PC-9 (cell line): Measurements from ENCODE around the gene KIAA1958. TPM values are rescaled to one million over a fixed set of nuclear protein-coding genes. Genes with fewer than 3 reads are reported as not detected.

ENCODE experiments used
- BruUV-seq: library from RNA; stranded (reverse); fragments of 400-500 nt; replicated peaks from 2 replicates; lab custom pipeline; 2021; lab: Mats Ljungman, UMichigan
- CTCF ChIA-PET: fragments of 300-600 bp; sonication (Branson Sonifier 250); formaldehyde crosslinking; loops from one replicate; lab custom pipeline; 2022; ENCODE audit warnings: antibody characterized with exemption; lab: Charles Lee
- POLR2A ChIA-PET: fragments of 300-600 bp; sonication (Branson Sonifier 250); formaldehyde crosslinking; loops from one replicate; lab custom pipeline; 2022; ENCODE audit warnings: antibody characterized with exemption; ENCODE audit not compliant: unreplicated experiment; lab: Charles Lee
- DNase-seq, 2 experiments: peaks; one replicate each; pipeline versions ENCODE4 v3.0.0 to v3.0.0-alpha.2; 2015 to 2022; ENCODE audit warnings: mixed read lengths in 1 of 2
- H2AFZ ChIP-seq: fragments of 200-600 bp; sonication (generic); 2 replicates; pipeline ENCODE4 v1.8.1; 2017; ENCODE audit warnings: antibody characterized with exemption
- H3F3A ChIP-seq: fragments of 200-600 bp; sonication (generic); 2 replicates; pipeline ENCODE4 v1.8.1; 2017; ENCODE audit warnings: antibody characterized with exemption, mild to moderate bottlenecking, low read depth; ENCODE audit not compliant: insufficient read depth
- H3K27ac ChIP-seq: fragments of 200-600 bp; sonication (generic); 2 replicates; pipeline ENCODE4 v1.6.1; 2016; ENCODE audit warnings: mixed run types
- H3K27me3 ChIP-seq: fragments of 200-600 bp; sonication (generic); 2 replicates; pipeline ENCODE4 v1.6.1; 2016; ENCODE audit warnings: low read depth, mixed run types; ENCODE audit not compliant: insufficient read depth
- H3K36me3 ChIP-seq: fragments of 200-600 bp; sonication (generic); 2 replicates; pipeline ENCODE4 v1.6.1; 2016; ENCODE audit warnings: low read depth, mixed run types
- H3K4me1 ChIP-seq: fragments of 200-600 bp; sonication (generic); replicated peaks from 2 replicates; pipeline ENCODE4 v1.6.1; 2016; ENCODE audit warnings: mixed run types; ENCODE audit not compliant: insufficient read depth
- H3K4me2 ChIP-seq: fragments of 200-600 bp; sonication (generic); 2 replicates; pipeline ENCODE4 v1.6.1; 2017; ENCODE audit warnings: mixed run types
- H3K4me3 ChIP-seq: fragments of 200-600 bp; sonication (generic); 2 replicates; pipeline ENCODE4 v1.6.1; 2016; ENCODE audit warnings: mixed run types
- H3K79me2 ChIP-seq: fragments of 200-600 bp; sonication (generic); 2 replicates; pipeline ENCODE4 v1.6.1; 2017; ENCODE audit warnings: low read depth, mixed run types
- H3K9me2 ChIP-seq: fragments of 200-600 bp; sonication (generic); 2 replicates; pipeline ENCODE4 v1.8.1; 2017; ENCODE audit warnings: mild to moderate bottlenecking; ENCODE audit not compliant: insufficient read depth
- H3K9me3 ChIP-seq: fragments of 200-600 bp; sonication (generic); 2 replicates; pipeline ENCODE4 v1.8.1; 2016; ENCODE audit warnings: low read depth; ENCODE audit not compliant: insufficient read depth
- H4K20me1 ChIP-seq: fragments of 200-600 bp; sonication (generic); 2 replicates; pipeline ENCODE4 v1.8.1; 2017; ENCODE audit not compliant: insufficient read depth
- EZH2 ChIP-seq: fragments of 200-600 bp; sonication (generic); IDR thresholded peaks from 2 replicates; pipeline ENCODE4 v1.8.0; 2017; ENCODE audit warnings: antibody characterized with exemption, low read depth
- intact Hi-C: fragments of 100-400 bp; cut with micrococcal nuclease; formaldehyde crosslinking; loops from one replicate; pipeline ENCODE4 v1.10.0; 2022; ENCODE audit not compliant: unreplicated experiment
- total RNA-seq: library from RNA; stranded (reverse); gene quantifications from 2 replicates; pipeline ENCODE4 v1.2.3, GENCODE V29; 2021
- TF ChIP-seq, protein P1 (sequence below): fragments of 200-600 bp; sonication (generic); conservative IDR thresholded peaks from 2 replicates; pipeline ENCODE4 v1.6.1; 2017; ENCODE audit warnings: mixed run types, antibody characterized with exemption, mild to moderate bottlenecking, moderate library complexity

The KIAA1958 gene
- total RNA-seq, 1 experiment from 2014 or later = 19.5 TPM

DNA sequence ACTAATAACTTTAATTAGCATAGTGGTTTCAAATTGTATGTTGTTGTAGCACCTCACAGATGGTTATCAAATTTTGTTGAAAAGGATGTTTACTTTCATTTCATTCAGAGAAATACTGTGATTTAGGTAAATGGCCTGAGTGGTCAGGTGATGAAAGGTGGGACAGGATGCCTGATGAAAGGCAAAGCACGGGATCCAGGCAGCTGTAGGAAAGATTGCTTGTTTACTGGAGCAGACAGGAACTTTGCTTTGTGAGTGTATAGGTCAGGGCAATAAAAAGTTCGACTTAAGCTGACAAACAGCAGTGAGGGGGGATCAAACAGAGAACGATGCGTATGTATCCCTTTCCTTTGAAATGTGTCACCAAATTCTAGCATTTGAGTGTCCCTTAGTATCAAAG is 19.0 kb downstream of the KIAA1958 start:
- intact Hi-C loops = no loop called here
- BruUV-seq = no TSS peak
- Histone ChIP-seq H3K4me3 (no peak overlapping the region), H2AFZ (no peak overlapping the region), H3K27ac (no peak overlapping the region), H3K36me3 (no peaks in the 10 kb centered on the region), H3K4me2 (no peak overlapping the region), H3K79me2 (peaks cover 18% of the 10 kb centered on the region), H3K27me3 (no peaks in the 10 kb centered on the region), H3F3A (no peaks in the 10 kb centered on the region), H3K9me3 (no peaks in the 10 kb centered on the region), H3K9me2 (no peaks in the 10 kb centered on the region; the same call in 1 of the 2 replicates), H4K20me1 (no peaks in the 10 kb centered on the region), H3K4me1 (peaks cover 15% of the 10 kb centered on the region)
- ChIA-PET CTCF (no interaction called here), POLR2A (interaction anchor here (0.5 kb wide), 1 partner anchor 13 kb away, joined by 6 read pairs; no protein-coding TSS in a partner anchor)
- TF ChIP-seq, protein P1, sequence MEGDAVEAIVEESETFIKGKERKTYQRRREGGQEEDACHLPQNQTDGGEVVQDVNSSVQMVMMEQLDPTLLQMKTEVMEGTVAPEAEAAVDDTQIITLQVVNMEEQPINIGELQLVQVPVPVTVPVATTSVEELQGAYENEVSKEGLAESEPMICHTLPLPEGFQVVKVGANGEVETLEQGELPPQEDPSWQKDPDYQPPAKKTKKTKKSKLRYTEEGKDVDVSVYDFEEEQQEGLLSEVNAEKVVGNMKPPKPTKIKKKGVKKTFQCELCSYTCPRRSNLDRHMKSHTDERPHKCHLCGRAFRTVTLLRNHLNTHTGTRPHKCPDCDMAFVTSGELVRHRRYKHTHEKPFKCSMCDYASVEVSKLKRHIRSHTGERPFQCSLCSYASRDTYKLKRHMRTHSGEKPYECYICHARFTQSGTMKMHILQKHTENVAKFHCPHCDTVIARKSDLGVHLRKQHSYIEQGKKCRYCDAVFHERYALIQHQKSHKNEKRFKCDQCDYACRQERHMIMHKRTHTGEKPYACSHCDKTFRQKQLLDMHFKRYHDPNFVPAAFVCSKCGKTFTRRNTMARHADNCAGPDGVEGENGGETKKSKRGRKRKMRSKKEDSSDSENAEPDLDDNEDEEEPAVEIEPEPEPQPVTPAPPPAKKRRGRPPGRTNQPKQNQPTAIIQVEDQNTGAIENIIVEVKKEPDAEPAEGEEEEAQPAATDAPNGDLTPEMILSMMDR = no peak
- TF ChIP-seq EZH2 = no peak
- DNase-seq = no peak

DNA sequence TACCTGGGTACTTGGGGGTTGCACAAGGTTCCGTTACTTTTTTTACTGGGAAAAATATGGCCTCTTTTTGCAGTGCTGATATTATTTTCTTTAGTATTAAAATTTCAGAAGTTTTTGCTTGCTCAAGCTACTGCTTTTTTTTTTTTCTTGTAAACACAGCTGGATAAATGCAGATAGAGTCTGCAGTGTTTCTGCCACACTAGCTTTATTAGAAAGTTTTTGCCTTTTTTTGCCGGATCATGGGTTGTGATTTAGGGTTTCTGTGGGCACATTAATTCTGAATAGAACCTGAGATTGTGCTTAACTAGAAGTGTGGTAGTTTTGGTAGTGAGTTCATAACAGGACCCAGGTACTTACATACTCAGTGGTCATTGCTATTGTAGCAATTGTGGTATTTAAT is 19.9 kb downstream of the KIAA1958 start:
- Histone ChIP-seq H3K4me2 (no peak overlapping the region), H3K9me3 (no peaks in the 10 kb centered on the region), H3K27me3 (no peaks in the 10 kb centered on the region), H2AFZ (no peak overlapping the region), H3K36me3 (no peaks in the 10 kb centered on the region), H3K9me2 (no peaks in the 10 kb centered on the region), H3K79me2 (peaks cover 18% of the 10 kb centered on the region), H3K4me3 (no peak overlapping the region), H3K4me1 (peaks cover 14% of the 10 kb centered on the region), H4K20me1 (no peaks in the 10 kb centered on the region), H3K27ac (no peak overlapping the region), H3F3A (no peaks in the 10 kb centered on the region)
- no peak for TF ChIP-seq EZH2
- TF ChIP-seq, protein P1 = no peak
- no TSS peak for BruUV-seq
- intact Hi-C loops = no loop called here
- ChIA-PET POLR2A (no interaction called here), CTCF (no interaction called here)
- DNase-seq = no peak

DNA sequence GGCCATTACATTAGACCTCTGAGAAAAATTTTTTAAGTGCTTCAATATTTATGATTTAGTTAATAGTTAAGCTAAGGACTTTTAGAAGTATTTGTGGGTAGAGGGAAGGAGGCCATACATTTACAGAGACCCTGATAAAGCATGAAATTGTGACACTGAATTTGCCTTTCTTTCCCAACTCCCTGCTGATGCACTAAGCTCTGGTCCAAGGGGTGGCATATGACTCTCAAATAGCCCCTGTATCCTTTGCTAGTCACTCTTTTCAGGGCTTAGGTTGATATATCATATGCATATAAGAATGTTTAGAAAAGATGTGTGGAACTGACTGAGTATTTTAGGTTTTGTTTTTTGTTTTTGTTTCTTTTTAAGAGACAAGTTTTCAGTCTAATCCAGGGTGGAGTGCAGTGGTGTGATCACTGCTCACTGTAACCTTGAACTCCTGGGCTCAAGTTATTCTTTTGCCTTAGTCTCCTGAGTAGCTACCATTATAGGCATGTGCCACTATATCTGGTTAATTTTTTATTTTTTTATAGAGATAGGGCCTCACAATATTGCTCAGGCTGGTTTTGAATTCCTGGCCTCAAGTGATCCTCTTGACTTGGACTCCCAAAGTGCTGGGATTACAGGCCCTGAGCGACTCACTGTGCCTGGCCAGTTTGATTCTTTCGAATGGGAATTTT is 20.5 kb downstream of the KIAA1958 start:
- Histone ChIP-seq H3F3A (no peaks in the 10 kb centered on the region), H3K36me3 (no peaks in the 10 kb centered on the region), H4K20me1 (no peaks in the 10 kb centered on the region), H3K9me3 (no peaks in the 10 kb centered on the region), H3K27me3 (no peaks in the 10 kb centered on the region), H3K27ac (no peak overlapping the region), H3K9me2 (no peaks in the 10 kb centered on the region), H2AFZ (no peak overlapping the region), H3K4me3 (no peak overlapping the region), H3K79me2 (peaks cover 18% of the 10 kb centered on the region), H3K4me1 (peaks cover 8% of the 10 kb centered on the region; the same call in 1 of the 2 replicates), H3K4me2 (no peak overlapping the region)
- BruUV-seq = no TSS peak
- intact Hi-C loops = no loop called here
- CTCF ChIA-PET = interaction anchor here (0.6 kb wide), 1 partner anchor 390 kb away, joined by 4 read pairs; no protein-coding TSS in a partner anchor
- POLR2A ChIA-PET = interaction anchor here (0.6 kb wide), 1 partner anchor 226 kb away, joined by 27 read pairs; no protein-coding TSS in a partner anchor
- DNase-seq = no peak
- TF ChIP-seq, protein P1 = no peak
- TF ChIP-seq EZH2 = no peak
